HAP-1 (cell line): Measurements from ENCODE around the gene STT3B.
A peak's percentile ranks its signal among the peaks of the same experiment; 100 is the strongest.

Source experiments
- DNase-seq, 2 experiments: peaks; one replicate each; pipeline ENCODE4 v3.0.0-alpha.2; 2016 to 2020; ENCODE audit warnings: low spot score in 2 of 2
- H3K27me3 ChIP-seq: fragments of 250-450 bp; sonication (Bioruptor Pico); 2 replicates; pipeline ENCODE4 v1.5.1; 2020; ENCODE audit warnings: low read depth, mild to moderate bottlenecking, moderate library complexity
- H3K36me3 ChIP-seq: fragments of 250-450 bp; sonication (Bioruptor Pico); replicated peaks from 2 replicates; pipeline ENCODE4 v1.5.1; 2020; ENCODE audit warnings: mild to moderate bottlenecking
- H3K4me1 ChIP-seq: fragments of 250-450 bp; sonication (Bioruptor Pico); 2 replicates; pipeline ENCODE4 v1.5.1; 2020; ENCODE audit warnings: mild to moderate bottlenecking
- H3K4me3 ChIP-seq: fragments of 250-450 bp; sonication (Bioruptor Pico); 2 replicates; pipeline ENCODE4 v1.5.1; 2020; ENCODE audit warnings: mild to moderate bottlenecking, moderate library complexity
- H3K9me3 ChIP-seq: fragments of 250-450 bp; sonication (Bioruptor Pico); 2 replicates; pipeline ENCODE4 v1.5.1; 2020; ENCODE audit warnings: mild to moderate bottlenecking, moderate library complexity
- in situ Hi-C: fragments of 300-500 bp; cut with MboI; formaldehyde crosslinking; loops from 3 replicates; pipeline ENCODE4 v1.14.3; 2020; ENCODE audit warnings: low sequenced_read_pairs, inconsistent platforms, mixed read lengths

Gene STT3B

GRCh38 chr3:31530960-31531335, 1.8 kb upstream of the STT3B start:
- Histone ChIP-seq H3K27me3 (no peaks in the 10 kb centered on the region), H3K36me3 (no peaks in the 10 kb centered on the region), H3K4me3 (peak overlapping the region; percentile 87), H3K4me1 (peaks cover 6% of the 10 kb centered on the region), H3K9me3 (no peaks in the 10 kb centered on the region)
- in situ Hi-C loops, result no loop called here
- no peak for DNase-seq

GRCh38 chr3:31531452-31531991, 1.2 kb upstream of the STT3B start:
- Histone ChIP-seq H3K9me3 (no peaks in the 10 kb centered on the region), H3K36me3 (no peaks in the 10 kb centered on the region), H3K4me1 (peaks cover 12% of the 10 kb centered on the region), H3K4me3 (peak overlapping the region; percentile 87), H3K27me3 (no peaks in the 10 kb centered on the region)
- DNase-seq, result no peak
- in situ Hi-C loops, result no loop called here

GRCh38 chr3:31531992-31532586, 636 bp upstream of the STT3B start:
- Histone ChIP-seq H3K4me3 (peak overlapping the region; percentile 87), H3K4me1 (peaks cover 17% of the 10 kb centered on the region), H3K9me3 (no peaks in the 10 kb centered on the region), H3K27me3 (no peaks in the 10 kb centered on the region), H3K36me3 (peaks cover 4% of the 10 kb centered on the region)
- in situ Hi-C loops, result no loop called here
- DNase-seq, result peak; percentile 99

GRCh38 chr3:31533169-31534064, 692 bp downstream of the STT3B start:
- Histone ChIP-seq H3K4me3 (peak overlapping the region; percentile 87), H3K36me3 (peaks cover 10% of the 10 kb centered on the region), H3K27me3 (no peaks in the 10 kb centered on the region), H3K4me1 (peaks cover 22% of the 10 kb centered on the region), H3K9me3 (no peaks in the 10 kb centered on the region)
- in situ Hi-C loops, result no loop called here
- DNase-seq, result peak in 1 of 2 experiments; percentile 61

- peak in 1 of 2 experiments; percentile 32 for DNase-seq
- Histone ChIP-seq H3K9me3 (no peaks in the 10 kb centered on the region), H3K4me3 (peak overlapping the region; percentile 87), H3K4me1 (peaks cover 29% of the 10 kb centered on the region), H3K36me3 (peaks cover 10% of the 10 kb centered on the region), H3K27me3 (no peaks in the 10 kb centered on the region)
- in situ Hi-C loops, result no loop called here
These were observed 1.3 kb downstream of the STT3B start for GRCh38 chr3:31534065-31534425.

GRCh38 chr3:31536497-31536896, 3.8 kb downstream of the STT3B start:
- no peak for DNase-seq
- in situ Hi-C loops, result no loop called here
- H3K9me3 ChIP-seq, result no peaks in the 10 kb centered on the region
- peaks cover 15% of the 10 kb centered on the region for H3K36me3 ChIP-seq
- no peaks in the 10 kb centered on the region for H3K27me3 ChIP-seq
- H3K4me3 ChIP-seq, result no peak overlapping the region
- H3K4me1 ChIP-seq, result peaks cover 41% of the 10 kb centered on the region

GRCh38 chr3:31538801-31539200, 6.1 kb downstream of the STT3B start:
- in situ Hi-C loops, result no loop called here
- no peak for DNase-seq
- H3K4me1 ChIP-seq, result peaks cover 41% of the 10 kb centered on the region
- no peaks in the 10 kb centered on the region for H3K27me3 ChIP-seq
- H3K9me3 ChIP-seq, result no peaks in the 10 kb centered on the region
- no peak overlapping the region for H3K4me3 ChIP-seq
- peaks cover 19% of the 10 kb centered on the region for H3K36me3 ChIP-seq

- Histone ChIP-seq H3K36me3 (peaks cover 19% of the 10 kb centered on the region), H3K4me3 (no peak overlapping the region), H3K9me3 (no peaks in the 10 kb centered on the region), H3K4me1 (peaks cover 46% of the 10 kb centered on the region), H3K27me3 (no peaks in the 10 kb centered on the region)
- in situ Hi-C loops, result no loop called here
- peak; percentile 50 to 76 for DNase-seq
These were observed 6.5 kb downstream of the STT3B start for GRCh38 chr3:31539275-31539674.

GRCh38 chr3:31541089-31541488, 8.4 kb downstream of the STT3B start:
- in situ Hi-C loops, result no loop called here
- H3K4me1 ChIP-seq, result peaks cover 56% of the 10 kb centered on the region
- no peaks in the 10 kb centered on the region for H3K9me3 ChIP-seq
- H3K36me3 ChIP-seq, result peaks cover 19% of the 10 kb centered on the region
- H3K4me3 ChIP-seq, result no peak overlapping the region
- H3K27me3 ChIP-seq, result no peaks in the 10 kb centered on the region
- no peak for DNase-seq

GRCh38 chr3:31542246-31542645, 9.5 kb downstream of the STT3B start:
- Histone ChIP-seq H3K9me3 (no peaks in the 10 kb centered on the region), H3K4me3 (no peak overlapping the region), H3K27me3 (no peaks in the 10 kb centered on the region), H3K4me1 (peaks cover 47% of the 10 kb centered on the region), H3K36me3 (peaks cover 15% of the 10 kb centered on the region)
- in situ Hi-C loops, result no loop called here
- no peak for DNase-seq

- DNase-seq, result no peak
- Histone ChIP-seq H3K4me3 (no peak overlapping the region), H3K4me1 (peaks cover 42% of the 10 kb centered on the region), H3K27me3 (no peaks in the 10 kb centered on the region), H3K36me3 (peaks cover 9% of the 10 kb centered on the region; the same call in 1 of the 2 replicates), H3K9me3 (no peaks in the 10 kb centered on the region)
- in situ Hi-C loops, result no loop called here
These were observed 10.7 kb downstream of the STT3B start for GRCh38 chr3:31543375-31543774.

- H3K36me3 ChIP-seq, result peaks cover 9% of the 10 kb centered on the region; the same call in 1 of the 2 replicates
These were observed 11.9 kb downstream of the STT3B start for GRCh38 chr3:31544634-31545033.

GRCh38 chr3:31546162-31546561, 13.4 kb downstream of the STT3B start:
- Histone ChIP-seq H3K27me3 (no peaks in the 10 kb centered on the region), H3K4me3 (no peak overlapping the region), H3K36me3 (peaks cover 4% of the 10 kb centered on the region; the same call in 1 of the 2 replicates), H3K9me3 (no peaks in the 10 kb centered on the region), H3K4me1 (peaks cover 21% of the 10 kb centered on the region)
- DNase-seq, result no peak
- in situ Hi-C loops, result no loop called here

More at GRCh38 chr3:31544634-31545033, 11.9 kb downstream of the STT3B start:
- Histone ChIP-seq H3K4me3 (no peak overlapping the region), H3K4me1 (peaks cover 29% of the 10 kb centered on the region), H3K27me3 (no peaks in the 10 kb centered on the region), H3K9me3 (no peaks in the 10 kb centered on the region)
- in situ Hi-C loops, result no loop called here
- DNase-seq, result peak in 1 of 2 experiments; percentile 62

GRCh38 chr3:31546725-31547124, 14.0 kb downstream of the STT3B start:
- DNase-seq, result no peak
- in situ Hi-C loops, result no loop called here
- Histone ChIP-seq H3K27me3 (no peaks in the 10 kb centered on the region), H3K9me3 (no peaks in the 10 kb centered on the region), H3K4me3 (no peak overlapping the region), H3K36me3 (peaks cover 4% of the 10 kb centered on the region; the same call in 1 of the 2 replicates), H3K4me1 (peaks cover 21% of the 10 kb centered on the region)
